Measurements from ENCODE around the gene CFAP299.
A peak's percentile ranks its signal among the peaks of the same experiment; 100 is the strongest.

The CFAP299 gene

DNA sequence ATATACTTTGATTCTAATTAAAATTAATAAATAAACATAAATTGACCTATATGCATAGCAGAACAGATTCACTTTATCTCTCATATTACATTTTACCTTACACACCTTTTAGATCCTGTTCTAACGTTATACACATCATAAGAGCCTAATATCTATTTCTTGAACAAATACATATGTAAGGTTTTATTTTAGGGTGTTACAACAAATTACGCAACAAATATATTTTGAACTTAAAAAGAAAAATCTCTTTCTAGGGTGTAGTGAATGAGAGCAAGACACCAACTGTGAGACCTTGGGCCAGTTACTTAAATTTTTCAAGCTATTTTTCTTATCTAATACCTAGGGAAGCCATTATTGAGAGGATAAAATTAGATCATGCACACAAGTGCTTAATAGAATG is 191.2 kb downstream of the CFAP299 start:
- H3K9ac ChIP-seq (ENCODE audit: low read depth, low read length, poor library complexity, severe bottlenecking), result no peak overlapping the region
- H3K4me3 ChIP-seq (ENCODE audit: low read length, poor library complexity, severe bottlenecking), result no peak overlapping the region
- H3K79me2 ChIP-seq (ENCODE audit: insufficient read depth, low read length), result no peaks in the 10 kb centered on the region
- no peaks in the 10 kb centered on the region for H3K9me3 ChIP-seq (ENCODE audit: insufficient read depth, low read depth, low read length)
- H3K27me3 ChIP-seq (ENCODE audit: insufficient read depth, low read length, poor library complexity, severe bottlenecking), result no peaks in the 10 kb centered on the region
- no peak overlapping the region for H2AFZ ChIP-seq (ENCODE audit: low read length)
- H3K36me3 ChIP-seq (ENCODE audit: insufficient read depth, low read length), result no peaks in the 10 kb centered on the region
- H4K20me1 ChIP-seq (ENCODE audit: insufficient read depth, low read length, poor library complexity, severe bottlenecking), result no peaks in the 10 kb centered on the region
- no peak overlapping the region for H3K4me2 ChIP-seq (ENCODE audit: low read depth, low read length, poor library complexity, severe bottlenecking)
- H3K9me2 ChIP-seq (replicated peaks; ENCODE audit: low read depth, low read length), result no peaks in the 10 kb centered on the region
- no peaks in the 10 kb centered on the region for H3K4me1 ChIP-seq (ENCODE audit: insufficient read depth, low read length, poor library complexity, severe bottlenecking)
- H3F3A ChIP-seq (ENCODE audit: low read depth), result no peaks in the 10 kb centered on the region
- TF ChIP-seq CTCF (conservative IDR thresholded peaks at IDR 0.05; ENCODE audit: low read length) (no peak), EZH2phosphoT487 (IDR thresholded peaks at IDR 0.05; ENCODE audit: borderline replicate concordance) (no peak)

DNA sequence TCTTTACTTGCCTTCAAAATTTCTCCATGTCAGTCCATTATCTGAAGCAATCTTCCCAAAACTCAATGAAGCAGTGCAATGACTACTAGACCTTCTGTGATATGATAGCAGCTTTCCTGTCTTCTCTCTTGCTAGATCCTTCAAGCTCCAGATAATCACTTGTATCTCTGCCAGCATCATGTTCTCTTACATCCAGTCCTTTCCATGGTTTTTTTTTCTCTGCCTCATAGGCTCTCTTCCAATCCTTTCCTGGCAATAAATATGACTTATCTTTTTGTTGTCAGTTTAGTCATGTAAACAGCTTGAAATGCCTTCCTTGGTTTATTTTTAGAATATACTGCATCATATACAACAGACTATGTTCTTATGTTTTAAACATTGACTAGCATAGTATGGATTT is 193.5 kb downstream of the CFAP299 start:
- Histone ChIP-seq H3K4me3 (ENCODE audit: low read length, poor library complexity, severe bottlenecking) (no peak overlapping the region), H3K79me2 (ENCODE audit: insufficient read depth, low read length) (no peaks in the 10 kb centered on the region), H3K27me3 (ENCODE audit: insufficient read depth, low read length, poor library complexity, severe bottlenecking) (no peaks in the 10 kb centered on the region), H2AFZ (ENCODE audit: low read length) (no peak overlapping the region), H3K9me2 (replicated peaks; ENCODE audit: low read depth, low read length) (no peaks in the 10 kb centered on the region), H3K9me3 (ENCODE audit: insufficient read depth, low read depth, low read length) (no peaks in the 10 kb centered on the region), H3F3A (ENCODE audit: low read depth) (no peaks in the 10 kb centered on the region), H3K9ac (ENCODE audit: low read depth, low read length, poor library complexity, severe bottlenecking) (no peak overlapping the region), H3K4me1 (ENCODE audit: insufficient read depth, low read length, poor library complexity, severe bottlenecking) (peaks cover 8% of the 10 kb centered on the region), H3K36me3 (ENCODE audit: insufficient read depth, low read length) (no peaks in the 10 kb centered on the region), H4K20me1 (ENCODE audit: insufficient read depth, low read length, poor library complexity, severe bottlenecking) (no peaks in the 10 kb centered on the region), H3K4me2 (ENCODE audit: low read depth, low read length, poor library complexity, severe bottlenecking) (no peak overlapping the region)
- no peak for TF ChIP-seq CTCF (conservative IDR thresholded peaks at IDR 0.05; ENCODE audit: low read length)
- TF ChIP-seq EZH2phosphoT487 (IDR thresholded peaks at IDR 0.05; ENCODE audit: borderline replicate concordance), result no peak

DNA sequence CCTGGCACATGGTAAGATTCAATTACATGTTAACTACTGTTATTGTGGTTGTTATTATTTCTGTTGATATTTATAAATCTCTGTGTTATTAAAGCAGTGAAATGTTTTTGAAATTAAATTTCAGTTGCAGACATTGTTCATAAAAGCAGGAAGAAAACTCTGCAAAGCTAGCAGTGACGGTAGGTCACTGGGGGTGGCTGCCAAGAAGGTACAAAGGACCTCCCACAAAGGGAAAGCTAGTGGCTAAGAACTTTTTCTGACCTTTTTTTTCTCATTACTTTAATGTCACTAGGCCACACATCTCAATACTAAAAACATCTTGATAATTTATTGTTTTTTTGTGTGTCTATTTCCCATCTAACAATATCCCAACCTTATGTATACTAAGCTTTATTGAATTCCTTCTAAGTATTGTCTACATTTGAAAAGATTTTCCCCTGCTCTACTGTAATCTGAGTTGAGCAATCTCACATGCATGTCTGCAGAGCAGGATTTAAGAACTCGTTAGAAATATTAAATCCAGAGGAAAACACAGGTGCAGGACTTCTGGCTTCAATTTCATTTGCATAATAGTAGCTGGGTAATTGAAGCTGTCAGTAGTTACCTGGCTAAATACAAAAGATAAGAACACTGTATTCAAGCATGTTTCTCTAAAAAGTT is 197.3 kb downstream of the CFAP299 start:
- no peaks in the 10 kb centered on the region for H3K9me2 ChIP-seq (replicated peaks; ENCODE audit: low read depth, low read length)
- H4K20me1 ChIP-seq (ENCODE audit: insufficient read depth, low read length, poor library complexity, severe bottlenecking), result no peaks in the 10 kb centered on the region
- no peaks in the 10 kb centered on the region for H3K79me2 ChIP-seq (ENCODE audit: insufficient read depth, low read length)
- peak overlapping the region; percentile 45; the same call in 1 of the 2 replicates for H2AFZ ChIP-seq (ENCODE audit: low read length)
- no peaks in the 10 kb centered on the region for H3K36me3 ChIP-seq (ENCODE audit: insufficient read depth, low read length)
- H3K9ac ChIP-seq (ENCODE audit: low read depth, low read length, poor library complexity, severe bottlenecking), result no peak overlapping the region
- H3K4me3 ChIP-seq (ENCODE audit: low read length, poor library complexity, severe bottlenecking), result no peak overlapping the region
- no peaks in the 10 kb centered on the region for H3F3A ChIP-seq (ENCODE audit: low read depth)
- no peak for TF ChIP-seq CTCF (conservative IDR thresholded peaks at IDR 0.05; ENCODE audit: low read length)
- no peak for TF ChIP-seq EZH2phosphoT487 (IDR thresholded peaks at IDR 0.05; ENCODE audit: borderline replicate concordance)
- H3K4me1 ChIP-seq (ENCODE audit: insufficient read depth, low read length, poor library complexity, severe bottlenecking), result peaks cover 8% of the 10 kb centered on the region
- H3K9me3 ChIP-seq (ENCODE audit: insufficient read depth, low read depth, low read length), result no peaks in the 10 kb centered on the region
- H3K4me2 ChIP-seq (ENCODE audit: low read depth, low read length, poor library complexity, severe bottlenecking), result no peak overlapping the region
- no peaks in the 10 kb centered on the region for H3K27me3 ChIP-seq (ENCODE audit: insufficient read depth, low read length, poor library complexity, severe bottlenecking)

Measured in Loucy (cell line).